Panc1 (cell line): ENCODE data around the gene NCKAP5.

Source experiments
- CTCF ChIP-seq: fragments of 450-650 bp; IDR thresholded peaks from 2 replicates; pipeline ENCODE4 v1.5.1; 2017; ENCODE audit warnings: mild to moderate bottlenecking
- POLR2AphosphoS5 ChIP-seq: IDR thresholded peaks from 2 replicates; pipeline ENCODE4 v1.6.1; 2012; ENCODE audit warnings: mild to moderate bottlenecking, low read depth, low read length, moderate library complexity

DNA sequence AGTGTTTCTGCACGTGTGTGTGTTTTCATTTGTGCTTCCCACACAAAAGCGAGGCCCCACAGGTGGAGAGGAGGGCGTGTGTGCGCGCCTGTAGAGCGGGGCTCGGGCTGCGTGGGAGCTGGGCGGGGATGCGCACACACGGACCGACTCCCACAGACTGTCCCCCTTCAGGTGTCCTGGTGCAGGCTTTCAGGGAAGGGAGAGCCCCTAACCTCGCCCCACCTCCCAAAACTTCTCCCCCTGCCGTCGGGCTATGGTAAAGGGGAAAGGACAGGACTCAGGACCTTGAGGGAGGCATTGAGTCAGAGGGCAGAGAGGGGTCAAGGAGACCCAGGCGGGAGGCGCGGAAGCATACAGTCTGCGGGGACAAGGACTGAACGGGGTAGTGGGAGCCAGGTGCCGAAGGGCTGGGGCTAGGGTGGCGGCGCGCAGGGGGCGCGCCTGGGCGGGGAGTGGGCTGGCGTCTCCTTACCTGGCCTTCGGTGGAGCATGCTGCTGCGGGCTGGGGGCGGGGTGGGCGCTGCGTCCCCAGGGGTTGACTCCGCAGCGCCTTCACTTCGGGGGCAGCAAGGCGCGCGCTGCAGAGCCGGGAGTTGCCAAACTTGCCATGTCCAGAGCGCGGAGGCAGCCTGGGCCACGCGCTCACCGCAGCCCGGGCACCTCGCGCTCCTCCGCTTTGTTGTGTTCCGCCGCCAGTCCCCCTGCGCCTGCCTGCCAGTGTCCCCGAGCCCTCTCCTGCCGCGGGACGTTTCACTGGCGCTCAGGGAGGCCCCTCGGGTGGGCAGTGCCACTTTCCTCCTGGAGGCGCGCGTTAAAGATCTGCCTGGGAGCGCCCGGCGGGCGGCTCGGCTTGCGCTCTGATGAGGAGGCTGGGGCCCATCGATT is 302.0 kb downstream of the NCKAP5 start:
- TF ChIP-seq CTCF (peak; percentile 28), POLR2AphosphoS5 (no peak)
